IMR-90 (cell line): Measurements from ENCODE around the gene STEAP3. TPM values are rescaled to one million over a fixed set of nuclear protein-coding genes. Genes with fewer than 3 reads are reported as not detected.

ENCODE experiments used
- ATAC-seq: fragments of 200-7000 bp; cut with Tn5 transposase; 2 replicates; pipeline ENCODE4 v1.9.1; 2020; ENCODE audit warnings: low read depth, mild to moderate bottlenecking, moderate library complexity
- BruUV-seq: library from RNA; stranded (reverse); fragments of 400-500 nt; replicated peaks from 2 replicates; lab custom pipeline; 2021; lab: Mats Ljungman, UMichigan
- CTCF ChIA-PET: fragments of 300-600 bp; formaldehyde crosslinking; extraction: SDS; loops from one replicate; lab custom pipeline; 2021; ENCODE audit warnings: antibody characterized with exemption; lab: Yijun Ruan, JAX
- POLR2A ChIA-PET: fragments of 300-600 bp; sonication (Branson Sonifier 250); formaldehyde crosslinking; loops from one replicate; lab custom pipeline; 2022; ENCODE audit warnings: antibody characterized with exemption; ENCODE audit not compliant: unreplicated experiment; lab: Charles Lee
- DNase-seq: peaks from one replicate; pipeline ENCODE4 v3.0.0; 2013
- H2AFZ ChIP-seq: replicated peaks from 2 replicates; pipeline ENCODE3; 2013; ENCODE audit warnings: low read length, mild to moderate bottlenecking; ENCODE audit not compliant: poor library complexity
- H2AK5ac ChIP-seq: 2 replicates; pipeline ENCODE4 v1.6.1; 2013; ENCODE audit warnings: low read depth, low read length, inconsistent platforms
- H2AK9ac ChIP-seq: replicated peaks from 2 replicates; pipeline ENCODE3; 2013; ENCODE audit warnings: mild to moderate bottlenecking, low read depth, low read length, moderate library complexity; ENCODE audit not compliant: poor library complexity
- H2BK120ac ChIP-seq: 2 replicates; pipeline ENCODE4 v1.6.1; 2013; ENCODE audit warnings: low read depth, low read length, inconsistent platforms
- H2BK15ac ChIP-seq: 3 replicates; pipeline ENCODE4 v1.6.1; 2013; ENCODE audit warnings: low read depth, low read length, inconsistent platforms
- H2BK20ac ChIP-seq: 2 replicates; pipeline ENCODE4 v1.6.1; 2013; ENCODE audit warnings: low read depth, mild to moderate bottlenecking, inconsistent platforms, low read length, moderate library complexity
- H2BK5ac ChIP-seq: 2 replicates; pipeline ENCODE4 v1.6.1; 2013; ENCODE audit warnings: mild to moderate bottlenecking, low read depth, low read length, inconsistent platforms; ENCODE audit not compliant: poor library complexity, severe bottlenecking
- H3K14ac ChIP-seq: replicated peaks from 2 replicates; pipeline ENCODE4 v1.6.1; 2013; ENCODE audit warnings: low read depth, low read length, inconsistent platforms
- H3K18ac ChIP-seq: 2 replicates; pipeline ENCODE4 v1.6.1; 2013; ENCODE audit warnings: low read depth, low read length, control low read depth
- H3K23ac ChIP-seq: 2 replicates; pipeline ENCODE4 v1.6.1; 2013; ENCODE audit warnings: low read depth, low read length, inconsistent platforms
- H3K27ac ChIP-seq: 2 replicates; pipeline ENCODE4 v1.5.1; 2013; ENCODE audit warnings: mild to moderate bottlenecking, control low read depth, low read length; ENCODE audit not compliant: insufficient read depth
- H3K27me3 ChIP-seq: 2 replicates; pipeline ENCODE4 v1.6.1; 2013; ENCODE audit warnings: low read length; ENCODE audit not compliant: control insufficient read depth, insufficient read depth
- H3K36me3 ChIP-seq: 2 replicates; pipeline ENCODE4 v1.6.1; 2013; ENCODE audit warnings: low read length, mixed read lengths; ENCODE audit not compliant: control insufficient read depth, insufficient read depth
- H3K4ac ChIP-seq: 2 replicates; pipeline ENCODE4 v1.6.1; 2013; ENCODE audit warnings: low read depth, low read length, inconsistent platforms
- H3K4me1 ChIP-seq: 2 replicates; pipeline ENCODE4 v1.6.1; 2013; ENCODE audit warnings: low read length, mixed read lengths; ENCODE audit not compliant: control insufficient read depth, insufficient read depth
- H3K4me2 ChIP-seq: 2 replicates; pipeline ENCODE4 v1.6.1; 2013; ENCODE audit warnings: low read depth, mild to moderate bottlenecking, control low read depth, low read length, moderate library complexity
- H3K4me3 ChIP-seq: 2 replicates; pipeline ENCODE4 v1.5.1; 2013; ENCODE audit warnings: low read depth, mild to moderate bottlenecking, control low read depth, low read length, moderate library complexity; ENCODE audit not compliant: insufficient read depth
- H3K56ac ChIP-seq: 2 replicates; pipeline ENCODE4 v1.6.1; 2013; ENCODE audit warnings: low read length, inconsistent platforms; ENCODE audit not compliant: insufficient read depth; ENCODE audit errors: extremely low read depth
- H3K79me1 ChIP-seq, 2 experiments: 2 replicates each; pipeline ENCODE4 v1.6.1; 2013; ENCODE audit warnings: low read length in 2 of 2, inconsistent platforms in 1 of 2, low read depth in 1 of 2
- H3K9ac ChIP-seq: 2 replicates; pipeline ENCODE4 v1.6.1; 2013; ENCODE audit warnings: low read depth, low read length, control low read depth
- H3K9me1 ChIP-seq: 2 replicates; pipeline ENCODE4 v1.6.1; 2013; ENCODE audit warnings: low read length, inconsistent platforms; ENCODE audit not compliant: insufficient read depth
- H3K9me3 ChIP-seq: 2 replicates; pipeline ENCODE4 v1.6.1; 2013; ENCODE audit warnings: low read length; ENCODE audit not compliant: control insufficient read depth, insufficient read depth
- H4K20me1 ChIP-seq: 2 replicates; pipeline ENCODE4 v1.6.1; 2013; ENCODE audit warnings: low read length, inconsistent platforms; ENCODE audit not compliant: insufficient read depth
- H4K5ac ChIP-seq: 2 replicates; pipeline ENCODE4 v1.6.1; 2013; ENCODE audit warnings: mild to moderate bottlenecking, low read depth, low read length, control low read depth
- H4K8ac ChIP-seq, 2 experiments: 2 replicates each; pipeline ENCODE4 v1.6.1; 2013; ENCODE audit warnings: low read depth in 2 of 2, low read length in 2 of 2, control low read depth in 1 of 2, inconsistent platforms in 1 of 2
- H4K91ac ChIP-seq: 2 replicates; pipeline ENCODE4 v1.6.1; 2013; ENCODE audit warnings: low read depth, low read length, inconsistent platforms; ENCODE audit not compliant: insufficient read depth
- BHLHE40 ChIP-seq: fragments of 150-350 bp; IDR thresholded peaks from 2 replicates; pipeline ENCODE4 v1.6.1; 2016; ENCODE audit warnings: mild to moderate bottlenecking, low read depth, low read length
- CEBPB ChIP-seq: IDR thresholded peaks from 2 replicates; pipeline ENCODE4 v1.6.1; 2012; ENCODE audit warnings: low read depth, low read length, improper control_type of control experiment
- CHD1 ChIP-seq: IDR thresholded peaks from 2 replicates; pipeline ENCODE4 v1.6.1; 2012; ENCODE audit warnings: low read depth, low read length, improper control_type of control experiment
- ELK1 ChIP-seq: fragments of 150-350 bp; IDR thresholded peaks from 2 replicates; pipeline ENCODE4 v1.6.1; 2016; ENCODE audit warnings: low read depth, mild to moderate bottlenecking, low read length, moderate library complexity, borderline replicate concordance
- FOS ChIP-seq: fragments of 150-350 bp; IDR thresholded peaks from 2 replicates; pipeline ENCODE4 v1.6.1; 2016; ENCODE audit warnings: low read depth, low read length
- MAFK ChIP-seq: IDR thresholded peaks from 2 replicates; pipeline ENCODE4 v1.6.1; 2012; ENCODE audit warnings: low read depth, low read length, improper control_type of control experiment
- MAZ ChIP-seq: IDR thresholded peaks from 2 replicates; pipeline ENCODE4 v1.6.1; 2012; ENCODE audit warnings: low read depth, mild to moderate bottlenecking, low read length, improper control_type of control experiment, moderate library complexity, borderline replicate concordance
- MXI1 ChIP-seq: IDR thresholded peaks from 2 replicates; pipeline ENCODE4 v1.6.1; 2012; ENCODE audit warnings: low read depth, mild to moderate bottlenecking, low read length, moderate library complexity, borderline replicate concordance
- NFE2L2 ChIP-seq: fragments of 150-350 bp; IDR thresholded peaks from 2 replicates; pipeline ENCODE4 v1.6.1; 2016; ENCODE audit warnings: low read depth, mild to moderate bottlenecking, low read length
- POLR2A ChIP-seq: IDR thresholded peaks from 2 replicates; pipeline ENCODE4 v1.6.1; 2012; ENCODE audit warnings: mild to moderate bottlenecking, low read depth, low read length
- RAD21 ChIP-seq: IDR thresholded peaks from 2 replicates; pipeline ENCODE4 v1.6.1; 2012; ENCODE audit warnings: low read length, improper control_type of control experiment
- RCOR1 ChIP-seq: IDR thresholded peaks from 2 replicates; pipeline ENCODE4 v1.6.1; 2012; ENCODE audit warnings: mild to moderate bottlenecking, low read length, improper control_type of control experiment; ENCODE audit not compliant: insufficient replicate concordance
- RFX5 ChIP-seq: IDR thresholded peaks from 2 replicates; pipeline ENCODE4 v1.8.0; 2012; ENCODE audit warnings: low read depth, mild to moderate bottlenecking, low read length, moderate library complexity
- SMC3 ChIP-seq: fragments of 150-350 bp; IDR thresholded peaks from 2 replicates; pipeline ENCODE4 v1.6.1; 2016; ENCODE audit warnings: low read depth, mild to moderate bottlenecking, antibody characterized with exemption, low read length, moderate library complexity
- WGBS, 2 experiments: methylation state at CpG; one replicate each; pipeline versions ENCODE4 v1.1.5 to v1.1.7; 2013; ENCODE audit warnings: missing lambda C conversion rate in 2 of 2; ENCODE audit not compliant: insufficient read length in 1 of 2; ENCODE audit errors: extremely low coverage in 2 of 2; 5-methylcytosine and 5-hydroxymethylcytosine counted together
- dilution Hi-C: fragments of 300-500 bp; cut with HindIII; formaldehyde crosslinking; loops from one replicate; pipeline ENCODE4 v1.14.3; 2018; ENCODE audit warnings: low sequenced_read_pairs; ENCODE audit not compliant: unreplicated experiment
- in situ Hi-C: fragments of 300-500 bp; cut with MboI; formaldehyde crosslinking; loops from 3 replicates; pipeline ENCODE4 v1.14.3; 2019; ENCODE audit warnings: low sequenced_read_pairs, inconsistent platforms, mixed read lengths
- intact Hi-C: fragments of 100-400 bp; cut with micrococcal nuclease; formaldehyde crosslinking; loops from 2 replicates; pipeline ENCODE4 v1.10.0; 2022
- polyA plus RNA-seq, 3 experiments: library from polyadenylated mRNA; depleted of rRNA; stranded (reverse); fragments of >200 nt; gene quantifications; 2 replicates each; pipeline ENCODE4 v1.2.3, GENCODE V29; 2012; ENCODE audit warnings: low replicate concordance in 1 of 3
- total RNA-seq: library from RNA; depleted of rRNA; stranded (reverse); fragments of >200 nt; gene quantifications from 2 replicates; pipeline ENCODE4 v1.2.3, GENCODE V29; 2012
- TF ChIP-seq, protein P1 (sequence below): fragments of 150-350 bp; IDR thresholded peaks from 2 replicates; pipeline ENCODE4 v1.6.1; 2017; ENCODE audit warnings: mild to moderate bottlenecking, antibody characterized with exemption, low read length, low read depth
- TF ChIP-seq, protein P2 (sequence below): conservative IDR thresholded peaks from 2 replicates; pipeline ENCODE4 v1.5.1; 2012; ENCODE audit warnings: mild to moderate bottlenecking, low read depth, low read length, improper control_type of control experiment

The STEAP3 gene
- total and polyA plus RNA-seq, 2 of the 4 experiments (the other 2 are of a cell fraction), result 19.4 to 43.9 TPM

GRCh38 chr2:119192893-119193292 lies 30.7 kb upstream of the STEAP3 start:
- Histone ChIP-seq H2BK120ac (no peak overlapping the region), H4K5ac (no peak overlapping the region), H3K4me1 (peaks cover 11% of the 10 kb centered on the region), H2AFZ (no peak overlapping the region), H3K56ac (no peak overlapping the region), H3K4me2 (no peak overlapping the region), H2BK15ac (no peak overlapping the region), H3K9ac (no peak overlapping the region), H3K18ac (no peak overlapping the region), H3K14ac (no peak overlapping the region), H4K8ac (no peak overlapping the region), H3K27ac (no peak overlapping the region), H3K23ac (no peak overlapping the region), H3K9me1 (no peaks in the 10 kb centered on the region), H3K9me3 (no peaks in the 10 kb centered on the region), H3K79me1 (no peaks in the 10 kb centered on the region), H3K4ac (no peak overlapping the region), H2AK9ac (no peak overlapping the region), H4K20me1 (no peaks in the 10 kb centered on the region), H2BK20ac (no peak overlapping the region), H3K36me3 (no peaks in the 10 kb centered on the region), H2BK5ac (no peak overlapping the region), H2AK5ac (no peak overlapping the region), H3K4me3 (no peak overlapping the region), H3K27me3 (peaks cover 8% of the 10 kb centered on the region), H4K91ac (no peak overlapping the region)
- in situ Hi-C loops, result no loop called here
- no CpG with 5 or more reads among the region's 6 CpGs for WGBS, 2 experiments
- BruUV-seq, result no TSS peak
- POLR2A ChIA-PET, result no interaction called here
- dilution Hi-C loops, result no loop called here
- CTCF ChIA-PET, result no interaction called here
- no peak for TF ChIP-seq ELK1
- TF ChIP-seq MAFK, result no peak
- TF ChIP-seq MAZ, result no peak
- no peak for TF ChIP-seq CHD1
- TF ChIP-seq, protein P1, sequence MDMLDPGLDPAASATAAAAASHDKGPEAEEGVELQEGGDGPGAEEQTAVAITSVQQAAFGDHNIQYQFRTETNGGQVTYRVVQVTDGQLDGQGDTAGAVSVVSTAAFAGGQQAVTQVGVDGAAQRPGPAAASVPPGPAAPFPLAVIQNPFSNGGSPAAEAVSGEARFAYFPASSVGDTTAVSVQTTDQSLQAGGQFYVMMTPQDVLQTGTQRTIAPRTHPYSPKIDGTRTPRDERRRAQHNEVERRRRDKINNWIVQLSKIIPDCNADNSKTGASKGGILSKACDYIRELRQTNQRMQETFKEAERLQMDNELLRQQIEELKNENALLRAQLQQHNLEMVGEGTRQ, result no peak
- TF ChIP-seq MXI1, result no peak
- TF ChIP-seq RCOR1, result no peak
- TF ChIP-seq BHLHE40, result no peak
- no peak for TF ChIP-seq FOS
- TF ChIP-seq, protein P2, sequence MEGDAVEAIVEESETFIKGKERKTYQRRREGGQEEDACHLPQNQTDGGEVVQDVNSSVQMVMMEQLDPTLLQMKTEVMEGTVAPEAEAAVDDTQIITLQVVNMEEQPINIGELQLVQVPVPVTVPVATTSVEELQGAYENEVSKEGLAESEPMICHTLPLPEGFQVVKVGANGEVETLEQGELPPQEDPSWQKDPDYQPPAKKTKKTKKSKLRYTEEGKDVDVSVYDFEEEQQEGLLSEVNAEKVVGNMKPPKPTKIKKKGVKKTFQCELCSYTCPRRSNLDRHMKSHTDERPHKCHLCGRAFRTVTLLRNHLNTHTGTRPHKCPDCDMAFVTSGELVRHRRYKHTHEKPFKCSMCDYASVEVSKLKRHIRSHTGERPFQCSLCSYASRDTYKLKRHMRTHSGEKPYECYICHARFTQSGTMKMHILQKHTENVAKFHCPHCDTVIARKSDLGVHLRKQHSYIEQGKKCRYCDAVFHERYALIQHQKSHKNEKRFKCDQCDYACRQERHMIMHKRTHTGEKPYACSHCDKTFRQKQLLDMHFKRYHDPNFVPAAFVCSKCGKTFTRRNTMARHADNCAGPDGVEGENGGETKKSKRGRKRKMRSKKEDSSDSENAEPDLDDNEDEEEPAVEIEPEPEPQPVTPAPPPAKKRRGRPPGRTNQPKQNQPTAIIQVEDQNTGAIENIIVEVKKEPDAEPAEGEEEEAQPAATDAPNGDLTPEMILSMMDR, result no peak
- no peak for TF ChIP-seq RFX5
- no peak for TF ChIP-seq RAD21
- TF ChIP-seq POLR2A, result no peak
- no peak for TF ChIP-seq NFE2L2
- no peak for TF ChIP-seq CEBPB
- TF ChIP-seq SMC3, result no peak
- intact Hi-C loops, result no loop called here
- no peak for DNase-seq
- ATAC-seq, result no peak
